ENCODE measurements around the gene MED12L.

DNA sequence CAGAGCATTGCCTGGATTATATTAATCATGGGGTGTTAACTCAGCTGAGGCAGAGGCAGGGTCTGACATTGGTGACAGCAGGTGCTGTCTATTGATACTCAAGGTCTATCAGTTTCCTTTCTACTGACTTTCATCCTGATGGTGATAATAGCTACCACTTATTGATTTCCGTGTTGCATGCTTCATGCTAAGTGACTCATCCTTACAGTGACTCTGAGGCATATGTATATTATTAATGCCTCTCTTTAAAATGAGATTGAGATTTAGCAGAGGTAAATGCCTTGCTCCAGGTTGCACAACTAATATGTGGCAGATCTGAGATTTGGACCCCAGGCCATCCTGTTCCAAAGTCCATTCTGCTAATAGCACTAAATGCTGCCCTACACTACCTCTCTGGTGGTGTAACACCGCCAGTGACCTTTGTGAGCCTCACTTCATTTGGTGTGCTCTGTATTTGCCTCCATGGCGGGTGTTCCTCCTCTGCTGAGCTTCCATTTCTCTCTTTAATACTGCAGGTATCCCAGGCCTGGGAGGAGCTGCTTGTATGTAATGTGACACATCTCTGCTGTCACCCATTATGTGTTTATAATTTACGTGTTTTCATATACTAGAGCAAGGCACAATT lies 67.1 kb downstream of the MED12L start:
- TF ChIP-seq GATA2 (IDR thresholded peaks at IDR 0.05; ENCODE audit: low read depth, low read length): no peak
- TF ChIP-seq GATA3 (IDR thresholded peaks at IDR 0.05; ENCODE audit: low read depth, low read length): no peak
